Measurements from ENCODE around the gene KRTAP9-6.
"Not testable (repeated sequence)": the region's sequence is repeated elsewhere in the genome, so short reads cannot be mapped to it uniquely, and the experiment has no call there.

KRTAP9-6 gene

GRCh38 chr17:41265078-41265477 is at the start of gene KRTAP9-6:
KRTAP9-6 (plus strand) TSS chr17:41265378; CDS start chr17:41265378, 0 bp downstream.
- no peak for DNase-seq

- no peak for DNase-seq
These were observed 49.5 kb upstream of the KRTAP9-6 start for GRCh38 chr17:41215681-41216080.

GRCh38 chr17:41223821-41224220 is 41.4 kb upstream of the KRTAP9-6 start:
- DNase-seq, result no peak

- DNase-seq, result no peak
These were observed 39.1 kb upstream of the KRTAP9-6 start for GRCh38 chr17:41226051-41226450.

- not testable (repeated sequence) for DNase-seq
These were observed 38.5 kb upstream of the KRTAP9-6 start, which contains the start of gene KRTAP9-2 for GRCh38 chr17:41226598-41227095. KRTAP9-2 (plus strand) TSS chr17:41226648; CDS start chr17:41226655, 7 bp downstream.

GRCh38 chr17:41230094-41230493 is 35.1 kb upstream of the KRTAP9-6 start:
- no peak for DNase-seq

- no peak for DNase-seq
These were observed 33.4 kb upstream of the KRTAP9-6 start for GRCh38 chr17:41231731-41232130.

- DNase-seq, result not testable (repeated sequence)
These were observed 32.6 kb upstream of the KRTAP9-6 start, which contains the start of gene KRTAP9-3 for GRCh38 chr17:41232399-41233105. KRTAP9-3 (plus strand) TSS chr17:41232449; CDS start chr17:41232502, 53 bp downstream.

- DNase-seq, result not testable (repeated sequence)
These were observed 28.1 kb upstream of the KRTAP9-6 start for GRCh38 chr17:41237116-41237515.

- DNase-seq, result not testable (repeated sequence)
These were observed 27.2 kb upstream of the KRTAP9-6 start, which contains the start of gene KRTAP9-8 for GRCh38 chr17:41237949-41238437. KRTAP9-8 (plus strand) TSS chr17:41237999; CDS start chr17:41238052, 53 bp downstream.

- not testable (repeated sequence) for DNase-seq
These were observed 18.0 kb upstream of the KRTAP9-6 start for GRCh38 chr17:41246995-41247787.

- DNase-seq, result not testable (repeated sequence)
These were observed 15.4 kb upstream of the KRTAP9-6 start, which contains the start of gene KRTAP9-4 for GRCh38 chr17:41249637-41250240. KRTAP9-4 (plus strand) TSS chr17:41249687; CDS start chr17:41249721, 34 bp downstream.

GRCh38 chr17:41251261-41251660 is 13.9 kb upstream of the KRTAP9-6 start:
- DNase-seq, result no peak

GRCh38 chr17:41254861-41255260 is 10.3 kb upstream of the KRTAP9-6 start:
- no peak for DNase-seq

- not testable (repeated sequence) for DNase-seq
These were observed 9.5 kb upstream of the KRTAP9-6 start, which contains the start of gene KRTAP9-9 for GRCh38 chr17:41255381-41256290. KRTAP9-9 (plus strand) TSS chr17:41255384.

GRCh38 chr17:41256291-41256685 is 8.9 kb upstream of the KRTAP9-6 start:
- DNase-seq, result no peak

GRCh38 chr17:41258406-41258805 is 6.8 kb upstream of the KRTAP9-6 start:
- no peak for DNase-seq

- DNase-seq, result no peak
These were observed 2.0 kb upstream of the KRTAP9-6 start for GRCh38 chr17:41263212-41263611.

- DNase-seq, result no peak
These were observed 579 bp upstream of the KRTAP9-6 start for GRCh38 chr17:41264599-41264998.

GRCh38 chr17:41267711-41268110 is 2.5 kb downstream of the KRTAP9-6 start:
- no peak for DNase-seq

GRCh38 chr17:41271323-41271722 is 6.1 kb downstream of the KRTAP9-6 start:
- DNase-seq, result not testable (repeated sequence)

Data from activated T-cell treated with anti-CD3 and anti-CD28 coated beads, Interleukin-2, amount 50 U/mL, for 1 hour (primary cell).